ENCODE data around the gene ZNF560.

- no peak for TF ChIP-seq EZH2 (IDR thresholded peaks at IDR 0.05; ENCODE audit: borderline replicate concordance, low read depth, low read length)
- no peak for TF ChIP-seq NR2C1 (IDR thresholded peaks at IDR 0.05)
- TF ChIP-seq NR2C1 (tag; IDR thresholded peaks at IDR 0.05), result no peak
- no peak for TF ChIP-seq POLR2G (IDR thresholded peaks at IDR 0.05; ENCODE audit: low read depth, low read length)
- no peak for TF ChIP-seq MTA3 (IDR thresholded peaks at IDR 0.05; ENCODE audit: borderline replicate concordance)
- TF ChIP-seq BCOR (IDR thresholded peaks at IDR 0.05), result no peak
- TF ChIP-seq DEAF1 (CRISPR knock-in tag; IDR thresholded peaks at IDR 0.05), result no peak
- no peak for TF ChIP-seq AFF4 (CRISPR knock-in tag; IDR thresholded peaks at IDR 0.05)
- no peak for TF ChIP-seq CBFA2T2 (conservative IDR thresholded peaks at IDR 0.05)
- TF ChIP-seq ARID2 (IDR thresholded peaks at IDR 0.05), result no peak
- no peak for TF ChIP-seq ZBTB49 (CRISPR knock-in tag; IDR thresholded peaks at IDR 0.05; ENCODE audit: borderline replicate concordance)
These were observed 4.3 kb downstream of the ZNF560 start for GRCh38 chr19:9494096-9494495.

Data from K562 (cell line).